K562 (cell line): Measurements from ENCODE around the gene TAMALIN. TPM values are rescaled to one million over a fixed set of nuclear protein-coding genes. Genes with fewer than 3 reads are reported as not detected.
A peak's percentile ranks its signal among the peaks of the same experiment; 100 is the strongest.

ENCODE experiments used
- EGR1 ChIP-seq: fragments of 450-650 bp; conservative IDR thresholded peaks from 2 replicates; pipeline ENCODE4 v1.6.1; 2017; ENCODE audit warnings: mild to moderate bottlenecking
- ETS2 ChIP-seq: IDR thresholded peaks from 2 replicates; pipeline ENCODE4 v1.6.1; 2016; ENCODE audit warnings: borderline replicate concordance, missing genetic modification characterization, mild to moderate bottlenecking, moderate library complexity, missing compliant biosample characterization; ENCODE audit not compliant: poor library complexity, severe bottlenecking
- HCFC1 ChIP-seq: IDR thresholded peaks from 2 replicates; pipeline ENCODE4 v1.6.1; 2012; ENCODE audit warnings: low read depth, low read length, improper control_type of control experiment
- HMG20A ChIP-seq: fragments of 450-650 bp; formaldehyde crosslinking; conservative IDR thresholded peaks from 2 replicates; pipeline ENCODE4 v1.4.0; 2020; ENCODE audit warnings: mild to moderate bottlenecking, mixed read lengths
- LARP7 ChIP-seq: fragments of 450-650 bp; IDR thresholded peaks from 2 replicates; pipeline ENCODE4 v1.6.1; 2016
- LEF1 ChIP-seq: fragments of 450-650 bp; IDR thresholded peaks from 2 replicates; pipeline ENCODE4 v1.6.1; 2016; ENCODE audit warnings: mild to moderate bottlenecking
- NEUROD1 ChIP-seq: fragments of 150-350 bp; IDR thresholded peaks from 2 replicates; pipeline ENCODE4 v1.6.1; 2014; ENCODE audit warnings: borderline replicate concordance, low read length, low read depth; ENCODE audit not compliant: partially characterized antibody
- PHF8 ChIP-seq: fragments of 200-600 bp; sonication (generic); IDR thresholded peaks from 2 replicates; pipeline ENCODE4 v1.6.1; 2012; ENCODE audit warnings: mixed run types, mild to moderate bottlenecking, inconsistent platforms, low read length, moderate library complexity, borderline replicate concordance
- POLR2G ChIP-seq: fragments of 200-400 bp; formaldehyde crosslinking; IDR thresholded peaks from 2 replicates; pipeline ENCODE4 v1.6.1; 2017; ENCODE audit warnings: low read depth, mild to moderate bottlenecking, antibody characterized with exemption, low read length, moderate library complexity
- SIRT6 ChIP-seq: IDR thresholded peaks from one replicate; pipeline ENCODE4 v1.6.1; 2012; ENCODE audit warnings: low read depth, mild to moderate bottlenecking, control low read depth, inconsistent platforms, low read length, moderate library complexity
- SMAD1 ChIP-seq: fragments of 150-350 bp; IDR thresholded peaks from 2 replicates; pipeline ENCODE4 v1.6.1; 2014; ENCODE audit warnings: low read length, low read depth; ENCODE audit not compliant: partially characterized antibody
- SNIP1 ChIP-seq: fragments of 450-650 bp; IDR thresholded peaks from 2 replicates; pipeline ENCODE4 v1.7.1; 2017; ENCODE audit warnings: low read depth, mild to moderate bottlenecking
- STAG1 ChIP-seq: sonication (generic); formaldehyde crosslinking; IDR thresholded peaks from 2 replicates; pipeline ENCODE4 v1.5.0; 2020; ENCODE audit warnings: missing genetic modification reagents, borderline replicate concordance
- TEAD2 ChIP-seq: fragments of 450-650 bp; IDR thresholded peaks from 2 replicates; pipeline ENCODE4 v1.6.1; 2016; ENCODE audit warnings: missing genetic modification characterization, control low read depth, missing compliant biosample characterization
- ZNF347 ChIP-seq: fragments of 450-650 bp; formaldehyde crosslinking; IDR thresholded peaks from 2 replicates; pipeline ENCODE4 v1.4.0; 2020; ENCODE audit warnings: low read depth, mild to moderate bottlenecking, moderate library complexity
- ZNF57 ChIP-seq: fragments of 450-650 bp; formaldehyde crosslinking; IDR thresholded peaks from 2 replicates; pipeline ENCODE4 v1.4.0; 2020; ENCODE audit warnings: mild to moderate bottlenecking, moderate library complexity
- polyA plus RNA-seq, 8 experiments: library from polyadenylated mRNA; depleted of rRNA in 4 of 8; stranded (reverse) in 5 of 8; unstranded in 3 of 8; fragments of >200 nt; fragmentation: Nextera tagmentation in 2 of 8; fragmentation: Illumina TruSeq in 1 of 8; extraction: Ambion mirVana in 2 of 8; extraction: Trizol in 1 of 8; gene quantifications; 2 replicates each; pipeline versions ENCODE4 v1.2.1 to v1.2.3, GENCODE V29; 2011 to 2014; ENCODE audit warnings: inconsistent platforms in 1 of 8, missing spikeins in 1 of 8
- total RNA-seq, 7 experiments: library from RNA; depleted of rRNA in 6 of 7; stranded (reverse); fragments of >200 nt in 6 of 7; fragmentation: Illumina TruSeq in 2 of 7; extraction: Trizol in 2 of 7; gene quantifications; 2 replicates each; pipeline versions ENCODE4 v1.2.1 to v1.2.3, GENCODE V29; 2011 to 2021; ENCODE audit warnings: low replicate concordance in 1 of 7
- TF ChIP-seq, protein P1 (sequence below): fragments of 200-800 bp; sonication (Bioruptor generic); IDR thresholded peaks from 2 replicates; pipeline ENCODE4 v1.6.1; 2017; ENCODE audit warnings: missing genetic modification characterization, missing compliant biosample characterization
- TF ChIP-seq, protein P2 (sequence below): fragments of 450-650 bp; IDR thresholded peaks from 2 replicates; pipeline ENCODE4 v1.6.1; 2017; ENCODE audit warnings: antibody characterized with exemption, mild to moderate bottlenecking
- TF ChIP-seq, protein P3 (sequence below): fragments of 250-450 bp; sonication (Bioruptor Pico); IDR thresholded peaks from 2 replicates; pipeline ENCODE4 v1.4.0; 2020; ENCODE audit warnings: mild to moderate bottlenecking, moderate library complexity
- TF ChIP-seq, protein P4 (sequence below): sonication (generic); formaldehyde crosslinking; IDR thresholded peaks from 2 replicates; pipeline ENCODE4 v1.8.0; 2022; ENCODE audit warnings: missing genetic modification reagents, mild to moderate bottlenecking, moderate library complexity, borderline replicate concordance
- TF ChIP-seq, protein P5 (sequence below): sonication (generic); formaldehyde crosslinking; IDR thresholded peaks from 2 replicates; pipeline ENCODE4 v1.9.0; 2022; ENCODE audit warnings: mild to moderate bottlenecking, missing genetic modification reagents

TAMALIN gene
- total and polyA plus RNA-seq, 9 of the 15 experiments (the other 6 are each of a cell fraction or from before 2014, with no cell fraction given) = 0.74 to 2.2 (median 1.5) TPM; not detected in 2

DNA sequence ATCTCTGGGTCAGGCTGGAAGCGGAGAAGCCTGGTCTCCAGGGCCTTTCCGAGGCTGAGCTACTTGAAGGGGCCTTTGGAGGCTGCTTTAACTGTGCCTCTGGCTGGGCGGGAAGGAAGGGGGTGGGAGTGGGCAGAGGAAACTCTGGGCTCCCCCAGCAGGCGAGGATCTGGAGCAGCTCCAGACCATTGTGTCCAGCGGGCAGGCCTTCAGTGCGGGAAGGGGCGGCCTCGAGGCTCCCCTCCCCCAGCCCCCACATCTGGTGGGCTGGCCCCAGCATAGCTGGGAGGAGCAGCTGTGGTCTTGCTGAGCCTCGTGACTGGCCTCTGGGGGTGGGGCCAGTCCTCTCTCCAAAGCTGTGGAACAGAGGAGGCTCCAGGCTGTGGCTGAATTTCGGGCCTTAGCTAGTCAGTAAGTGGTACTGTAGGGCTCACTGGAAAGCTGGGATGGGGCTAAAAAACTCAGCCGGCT is 3.4 kb downstream of the TAMALIN start (continued):
- TF ChIP-seq, protein P1, sequence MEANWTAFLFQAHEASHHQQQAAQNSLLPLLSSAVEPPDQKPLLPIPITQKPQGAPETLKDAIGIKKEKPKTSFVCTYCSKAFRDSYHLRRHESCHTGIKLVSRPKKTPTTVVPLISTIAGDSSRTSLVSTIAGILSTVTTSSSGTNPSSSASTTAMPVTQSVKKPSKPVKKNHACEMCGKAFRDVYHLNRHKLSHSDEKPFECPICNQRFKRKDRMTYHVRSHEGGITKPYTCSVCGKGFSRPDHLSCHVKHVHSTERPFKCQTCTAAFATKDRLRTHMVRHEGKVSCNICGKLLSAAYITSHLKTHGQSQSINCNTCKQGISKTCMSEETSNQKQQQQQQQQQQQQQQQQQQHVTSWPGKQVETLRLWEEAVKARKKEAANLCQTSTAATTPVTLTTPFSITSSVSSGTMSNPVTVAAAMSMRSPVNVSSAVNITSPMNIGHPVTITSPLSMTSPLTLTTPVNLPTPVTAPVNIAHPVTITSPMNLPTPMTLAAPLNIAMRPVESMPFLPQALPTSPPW (CRISPR knock-in tag) = peak; percentile 86
- no peak for TF ChIP-seq ETS2 (tag)
- TF ChIP-seq, protein P2, sequence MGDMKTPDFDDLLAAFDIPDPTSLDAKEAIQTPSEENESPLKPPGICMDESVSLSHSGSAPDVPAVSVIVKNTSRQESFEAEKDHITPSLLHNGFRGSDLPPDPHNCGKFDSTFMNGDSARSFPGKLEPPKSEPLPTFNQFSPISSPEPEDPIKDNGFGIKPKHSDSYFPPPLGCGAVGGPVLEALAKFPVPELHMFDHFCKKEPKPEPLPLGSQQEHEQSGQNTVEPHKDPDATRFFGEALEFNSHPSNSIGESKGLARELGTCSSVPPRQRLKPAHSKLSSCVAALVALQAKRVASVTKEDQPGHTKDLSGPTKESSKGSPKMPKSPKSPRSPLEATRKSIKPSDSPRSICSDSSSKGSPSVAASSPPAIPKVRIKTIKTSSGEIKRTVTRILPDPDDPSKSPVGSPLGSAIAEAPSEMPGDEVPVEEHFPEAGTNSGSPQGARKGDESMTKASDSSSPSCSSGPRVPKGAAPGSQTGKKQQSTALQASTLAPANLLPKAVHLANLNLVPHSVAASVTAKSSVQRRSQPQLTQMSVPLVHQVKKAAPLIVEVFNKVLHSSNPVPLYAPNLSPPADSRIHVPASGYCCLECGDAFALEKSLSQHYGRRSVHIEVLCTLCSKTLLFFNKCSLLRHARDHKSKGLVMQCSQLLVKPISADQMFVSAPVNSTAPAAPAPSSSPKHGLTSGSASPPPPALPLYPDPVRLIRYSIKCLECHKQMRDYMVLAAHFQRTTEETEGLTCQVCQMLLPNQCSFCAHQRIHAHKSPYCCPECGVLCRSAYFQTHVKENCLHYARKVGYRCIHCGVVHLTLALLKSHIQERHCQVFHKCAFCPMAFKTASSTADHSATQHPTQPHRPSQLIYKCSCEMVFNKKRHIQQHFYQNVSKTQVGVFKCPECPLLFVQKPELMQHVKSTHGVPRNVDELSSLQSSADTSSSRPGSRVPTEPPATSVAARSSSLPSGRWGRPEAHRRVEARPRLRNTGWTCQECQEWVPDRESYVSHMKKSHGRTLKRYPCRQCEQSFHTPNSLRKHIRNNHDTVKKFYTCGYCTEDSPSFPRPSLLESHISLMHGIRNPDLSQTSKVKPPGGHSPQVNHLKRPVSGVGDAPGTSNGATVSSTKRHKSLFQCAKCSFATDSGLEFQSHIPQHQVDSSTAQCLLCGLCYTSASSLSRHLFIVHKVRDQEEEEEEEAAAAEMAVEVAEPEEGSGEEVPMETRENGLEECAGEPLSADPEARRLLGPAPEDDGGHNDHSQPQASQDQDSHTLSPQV = peak; percentile 42; the same call in 1 of the 2 replicates
- no peak for TF ChIP-seq NEUROD1
- no peak for TF ChIP-seq SMAD1
- TF ChIP-seq LEF1 = 0 out of 2 replicates have a peak, but pooled peaks have one; percentile 47
- TF ChIP-seq ZNF347 (CRISPR knock-in tag) = no peak
- no peak for TF ChIP-seq SIRT6
- TF ChIP-seq POLR2G = peak; percentile 75
- TF ChIP-seq HCFC1 = no peak
- no peak for TF ChIP-seq LARP7
- TF ChIP-seq EGR1 = peak; percentile 50
- TF ChIP-seq, protein P3, sequence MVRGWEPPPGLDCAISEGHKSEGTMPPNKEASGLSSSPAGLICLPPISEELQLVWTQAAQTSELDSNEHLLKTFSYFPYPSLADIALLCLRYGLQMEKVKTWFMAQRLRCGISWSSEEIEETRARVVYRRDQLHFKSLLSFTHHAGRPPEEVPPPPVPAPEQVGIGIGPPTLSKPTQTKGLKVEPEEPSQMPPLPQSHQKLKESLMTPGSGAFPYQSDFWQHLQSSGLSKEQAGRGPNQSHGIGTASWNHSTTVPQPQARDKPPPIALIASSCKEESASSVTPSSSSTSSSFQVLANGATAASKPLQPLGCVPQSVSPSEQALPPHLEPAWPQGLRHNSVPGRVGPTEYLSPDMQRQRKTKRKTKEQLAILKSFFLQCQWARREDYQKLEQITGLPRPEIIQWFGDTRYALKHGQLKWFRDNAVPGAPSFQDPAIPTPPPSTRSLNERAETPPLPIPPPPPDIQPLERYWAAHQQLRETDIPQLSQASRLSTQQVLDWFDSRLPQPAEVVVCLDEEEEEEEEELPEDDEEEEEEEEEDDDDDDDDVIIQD = no peak
- TF ChIP-seq SNIP1 = no peak
- TF ChIP-seq HMG20A (CRISPR knock-in tag) = no peak
- TF ChIP-seq, protein P4, sequence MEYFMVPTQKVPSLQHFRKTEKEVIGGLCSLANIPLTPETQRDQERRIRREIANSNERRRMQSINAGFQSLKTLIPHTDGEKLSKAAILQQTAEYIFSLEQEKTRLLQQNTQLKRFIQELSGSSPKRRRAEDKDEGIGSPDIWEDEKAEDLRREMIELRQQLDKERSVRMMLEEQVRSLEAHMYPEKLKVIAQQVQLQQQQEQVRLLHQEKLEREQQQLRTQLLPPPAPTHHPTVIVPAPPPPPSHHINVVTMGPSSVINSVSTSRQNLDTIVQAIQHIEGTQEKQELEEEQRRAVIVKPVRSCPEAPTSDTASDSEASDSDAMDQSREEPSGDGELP = peak; percentile 92; the same call in 1 of the 2 replicates
- TF ChIP-seq ZNF57 (CRISPR knock-in tag) = no peak
- TF ChIP-seq STAG1 = no peak
- TF ChIP-seq TEAD2 (tag) = no peak
- TF ChIP-seq, protein P5, sequence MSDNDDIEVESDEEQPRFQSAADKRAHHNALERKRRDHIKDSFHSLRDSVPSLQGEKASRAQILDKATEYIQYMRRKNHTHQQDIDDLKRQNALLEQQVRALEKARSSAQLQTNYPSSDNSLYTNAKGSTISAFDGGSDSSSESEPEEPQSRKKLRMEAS (CRISPR knock-in tag) = 0 out of 2 replicates have a peak, but pooled peaks have one; percentile 46
- TF ChIP-seq PHF8 = peak; percentile 39; the same call in 1 of the 2 replicates
